HEK293 (cell line): ENCODE measurements around the gene PRKAG2.

ENCODE experiments used
- CTCF ChIA-PET: fragments of 350-600 bp; formaldehyde crosslinking; extraction: SDS; loops from one replicate; lab custom pipeline; 2021; ENCODE audit warnings: antibody characterized with exemption; lab: Yijun Ruan, JAX
- POLR2A ChIA-PET: fragments of 300-600 bp; formaldehyde crosslinking; extraction: SDS; loops from one replicate; lab custom pipeline; 2020; ENCODE audit warnings: antibody characterized with exemption, inconsistent platforms; lab: Yijun Ruan, JAX
- H3K27ac ChIP-seq: fragments of 200-500 bp; sonication (Bioruptor generic); 2 replicates; pipeline ENCODE4 v1.5.1; 2014; ENCODE audit warnings: low read depth, low read length, control low read depth, inconsistent platforms; ENCODE audit errors: extremely low read depth
- H3K36me3 ChIP-seq, 2 experiments: fragments of 200-500 bp in 1 of 2; sonication (Bioruptor generic) in 1 of 2; 1 replicate in 1 of 2; 2 replicates in 1 of 2; pipeline ENCODE4 v1.5.1; 2014 to 2017; ENCODE audit warnings: inconsistent platforms in 2 of 2, low read length in 2 of 2; ENCODE audit not compliant: control insufficient read depth in 2 of 2, insufficient read depth in 1 of 2
- H3K4me1 ChIP-seq: fragments of 200-500 bp; sonication (Bioruptor generic); 2 replicates; pipeline ENCODE4 v1.5.1; 2014; ENCODE audit warnings: mild to moderate bottlenecking, low read length, inconsistent platforms; ENCODE audit not compliant: control insufficient read depth, insufficient read depth
- H3K4me3 ChIP-seq: 2 replicates; pipeline ENCODE4 v1.5.1; 2011; ENCODE audit warnings: low read depth, mild to moderate bottlenecking, control low read depth, low read length, moderate library complexity
- H3K9me3 ChIP-seq: fragments of 200-500 bp; sonication (Bioruptor generic); 2 replicates; pipeline ENCODE4 v1.5.1; 2014; ENCODE audit warnings: low read depth, low read length, inconsistent platforms; ENCODE audit not compliant: control insufficient read depth, insufficient read depth
- EGR2 ChIP-seq: fragments of 450-650 bp; formaldehyde crosslinking; IDR thresholded peaks from 2 replicates; pipeline ENCODE4 v1.5.1; 2016; ENCODE audit warnings: low read depth, missing biosample characterization, missing genetic modification characterization
- GFI1B ChIP-seq: fragments of 450-650 bp; formaldehyde crosslinking; IDR thresholded peaks from 2 replicates; pipeline ENCODE4 v1.5.1; 2016; ENCODE audit warnings: missing biosample characterization, missing genetic modification characterization
- GLIS1 ChIP-seq: fragments of 450-650 bp; formaldehyde crosslinking; IDR thresholded peaks from 2 replicates; pipeline ENCODE4 v1.5.1; 2016; ENCODE audit warnings: missing biosample characterization, missing genetic modification characterization
- KLF1 ChIP-seq: fragments of 450-650 bp; formaldehyde crosslinking; IDR thresholded peaks from 2 replicates; pipeline ENCODE4 v1.5.1; 2016; ENCODE audit warnings: missing biosample characterization, missing genetic modification characterization
- KLF10 ChIP-seq: fragments of 450-650 bp; IDR thresholded peaks from 2 replicates; pipeline ENCODE4 v1.5.1; 2018; ENCODE audit warnings: missing biosample characterization, mild to moderate bottlenecking, missing genetic modification characterization
- MEIS1 ChIP-seq: sonication (generic); formaldehyde crosslinking; IDR thresholded peaks from 2 replicates; pipeline ENCODE4 v1.8.1; 2022; ENCODE audit warnings: missing genetic modification reagents, mild to moderate bottlenecking, borderline replicate concordance
- PRDM2 ChIP-seq: fragments of 450-650 bp; formaldehyde crosslinking; IDR thresholded peaks from 2 replicates; pipeline ENCODE4 v1.5.1; 2016; ENCODE audit warnings: missing biosample characterization, missing genetic modification characterization, borderline replicate concordance
- YY2 ChIP-seq: fragments of 450-650 bp; formaldehyde crosslinking; IDR thresholded peaks from 2 replicates; pipeline ENCODE4 v1.5.1; 2016; ENCODE audit warnings: missing biosample characterization, missing genetic modification characterization
- ZNF114 ChIP-seq: fragments of 450-650 bp; formaldehyde crosslinking; IDR thresholded peaks from 2 replicates; pipeline ENCODE4 v1.5.0; 2017; ENCODE audit warnings: missing biosample characterization, missing genetic modification characterization
- ZNF266 ChIP-seq: fragments of 450-650 bp; formaldehyde crosslinking; IDR thresholded peaks from 2 replicates; pipeline ENCODE4 v1.5.1; 2016; ENCODE audit warnings: missing biosample characterization, missing genetic modification characterization, low read depth
- ZNF521 ChIP-seq: fragments of 450-650 bp; formaldehyde crosslinking; IDR thresholded peaks from 2 replicates; pipeline ENCODE4 v1.5.1; 2017; ENCODE audit warnings: missing biosample characterization, mild to moderate bottlenecking, missing genetic modification characterization
- ZNF585B ChIP-seq: fragments of 450-650 bp; formaldehyde crosslinking; IDR thresholded peaks from 2 replicates; pipeline ENCODE4 v1.5.1; 2016; ENCODE audit warnings: missing biosample characterization, missing genetic modification characterization
- ZNF596 ChIP-seq: fragments of 450-650 bp; IDR thresholded peaks from 2 replicates; pipeline ENCODE4 v1.5.0; 2018; ENCODE audit warnings: missing biosample characterization, mild to moderate bottlenecking, missing genetic modification characterization, moderate library complexity
- ZNF623 ChIP-seq: fragments of 450-650 bp; formaldehyde crosslinking; IDR thresholded peaks from 2 replicates; pipeline ENCODE4 v1.5.1; 2016; ENCODE audit warnings: missing biosample characterization, missing genetic modification characterization
- ZNF670 ChIP-seq: fragments of 450-650 bp; formaldehyde crosslinking; IDR thresholded peaks from 2 replicates; pipeline ENCODE4 v1.5.1; 2016; ENCODE audit warnings: missing biosample characterization, missing genetic modification characterization, low read depth
- TF ChIP-seq, protein P1 (sequence below): fragments of 450-650 bp; formaldehyde crosslinking; IDR thresholded peaks from 2 replicates; pipeline ENCODE4 v1.5.1; 2016; ENCODE audit warnings: missing biosample characterization, missing genetic modification characterization
- TF ChIP-seq, protein P2 (sequence below): fragments of 450-650 bp; formaldehyde crosslinking; IDR thresholded peaks from 2 replicates; pipeline ENCODE4 v1.5.1; 2016; ENCODE audit warnings: missing biosample characterization, missing genetic modification characterization
- TF ChIP-seq, protein P3 (sequence below): fragments of 450-650 bp; formaldehyde crosslinking; IDR thresholded peaks from 2 replicates; pipeline ENCODE4 v1.5.1; 2017; ENCODE audit warnings: missing biosample characterization, missing genetic modification characterization
- TF ChIP-seq, protein P4 (sequence below): fragments of 450-650 bp; formaldehyde crosslinking; IDR thresholded peaks from 2 replicates; pipeline ENCODE4 v1.5.1; 2016; ENCODE audit warnings: missing biosample characterization, missing genetic modification characterization

Gene PRKAG2

DNA sequence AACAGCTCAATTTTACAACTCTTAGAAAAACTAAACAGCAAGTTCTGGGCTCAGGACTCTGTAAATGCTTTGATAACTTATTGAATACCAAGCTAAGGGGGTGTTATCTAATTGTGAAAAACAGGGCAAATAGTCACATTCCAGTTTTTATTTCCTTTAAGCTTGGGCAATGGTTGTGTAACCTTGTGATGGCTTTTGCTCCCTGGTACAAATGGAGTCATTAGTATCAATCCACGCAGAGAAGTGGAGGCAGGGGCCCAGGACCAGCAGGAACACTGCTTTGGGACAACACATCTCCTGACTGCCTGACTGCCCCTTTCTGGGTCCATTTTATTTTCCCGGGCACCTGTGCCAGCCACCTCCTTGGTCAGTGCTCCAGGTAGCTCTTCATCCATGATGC is 5.8 kb upstream of the PRKAG2 start (continued):
- TF ChIP-seq, protein P1, sequence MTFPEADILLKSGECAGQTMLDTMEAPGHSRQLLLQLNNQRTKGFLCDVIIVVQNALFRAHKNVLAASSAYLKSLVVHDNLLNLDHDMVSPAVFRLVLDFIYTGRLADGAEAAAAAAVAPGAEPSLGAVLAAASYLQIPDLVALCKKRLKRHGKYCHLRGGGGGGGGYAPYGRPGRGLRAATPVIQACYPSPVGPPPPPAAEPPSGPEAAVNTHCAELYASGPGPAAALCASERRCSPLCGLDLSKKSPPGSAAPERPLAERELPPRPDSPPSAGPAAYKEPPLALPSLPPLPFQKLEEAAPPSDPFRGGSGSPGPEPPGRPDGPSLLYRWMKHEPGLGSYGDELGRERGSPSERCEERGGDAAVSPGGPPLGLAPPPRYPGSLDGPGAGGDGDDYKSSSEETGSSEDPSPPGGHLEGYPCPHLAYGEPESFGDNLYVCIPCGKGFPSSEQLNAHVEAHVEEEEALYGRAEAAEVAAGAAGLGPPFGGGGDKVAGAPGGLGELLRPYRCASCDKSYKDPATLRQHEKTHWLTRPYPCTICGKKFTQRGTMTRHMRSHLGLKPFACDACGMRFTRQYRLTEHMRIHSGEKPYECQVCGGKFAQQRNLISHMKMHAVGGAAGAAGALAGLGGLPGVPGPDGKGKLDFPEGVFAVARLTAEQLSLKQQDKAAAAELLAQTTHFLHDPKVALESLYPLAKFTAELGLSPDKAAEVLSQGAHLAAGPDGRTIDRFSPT (tag by site-specific recombination): no peak
- TF ChIP-seq ZNF585B (tag by site-specific recombination) (no peak), ZNF521 (tag by site-specific recombination) (no peak)

GRCh38 chr7:151880688-151881087 is 3.8 kb upstream of the PRKAG2 start:
- Histone ChIP-seq H3K4me1 (no peaks in the 10 kb centered on the region), H3K9me3 (no peaks in the 10 kb centered on the region), H3K27ac (no peak overlapping the region), H3K4me3 (no peak overlapping the region), H3K36me3 (no peaks in the 10 kb centered on the region)
- TF ChIP-seq MEIS1 (CRISPR knock-in tag) (no peak), GLIS1 (tag by site-specific recombination) (no peak), KLF1 (tag by site-specific recombination) (no peak), PRDM2 (no peak), EGR2 (tag by site-specific recombination) (no peak), YY2 (no peak), ZNF670 (tag by site-specific recombination) (no peak)
- TF ChIP-seq, protein P2, sequence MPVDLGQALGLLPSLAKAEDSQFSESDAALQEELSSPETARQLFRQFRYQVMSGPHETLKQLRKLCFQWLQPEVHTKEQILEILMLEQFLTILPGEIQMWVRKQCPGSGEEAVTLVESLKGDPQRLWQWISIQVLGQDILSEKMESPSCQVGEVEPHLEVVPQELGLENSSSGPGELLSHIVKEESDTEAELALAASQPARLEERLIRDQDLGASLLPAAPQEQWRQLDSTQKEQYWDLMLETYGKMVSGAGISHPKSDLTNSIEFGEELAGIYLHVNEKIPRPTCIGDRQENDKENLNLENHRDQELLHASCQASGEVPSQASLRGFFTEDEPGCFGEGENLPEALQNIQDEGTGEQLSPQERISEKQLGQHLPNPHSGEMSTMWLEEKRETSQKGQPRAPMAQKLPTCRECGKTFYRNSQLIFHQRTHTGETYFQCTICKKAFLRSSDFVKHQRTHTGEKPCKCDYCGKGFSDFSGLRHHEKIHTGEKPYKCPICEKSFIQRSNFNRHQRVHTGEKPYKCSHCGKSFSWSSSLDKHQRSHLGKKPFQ (tag by site-specific recombination): no peak
- POLR2A ChIA-PET: interaction anchor here (0.6 kb wide), 1 partner anchor 627 kb away, joined by 3 read pairs; no protein-coding TSS in a partner anchor
- CTCF ChIA-PET: no interaction called here

GRCh38 chr7:151877911-151878835 is 1.3 kb upstream of the PRKAG2 start:
- no peaks in the 10 kb centered on the region for H3K4me1 ChIP-seq
- H3K4me3 ChIP-seq: no peak overlapping the region
- no peak overlapping the region for H3K27ac ChIP-seq
- H3K9me3 ChIP-seq: no peaks in the 10 kb centered on the region
- ChIA-PET POLR2A (no interaction called here), CTCF (no interaction called here)
- H3K36me3 ChIP-seq: no peaks in the 10 kb centered on the region
- TF ChIP-seq ZNF623 (tag by site-specific recombination) (no peak), GFI1B (no peak), ZNF266 (tag by site-specific recombination) (no peak), ZNF114 (no peak), ZNF596 (tag by site-specific recombination) (no peak), KLF10 (tag by site-specific recombination) (no peak)
- TF ChIP-seq, protein P3, sequence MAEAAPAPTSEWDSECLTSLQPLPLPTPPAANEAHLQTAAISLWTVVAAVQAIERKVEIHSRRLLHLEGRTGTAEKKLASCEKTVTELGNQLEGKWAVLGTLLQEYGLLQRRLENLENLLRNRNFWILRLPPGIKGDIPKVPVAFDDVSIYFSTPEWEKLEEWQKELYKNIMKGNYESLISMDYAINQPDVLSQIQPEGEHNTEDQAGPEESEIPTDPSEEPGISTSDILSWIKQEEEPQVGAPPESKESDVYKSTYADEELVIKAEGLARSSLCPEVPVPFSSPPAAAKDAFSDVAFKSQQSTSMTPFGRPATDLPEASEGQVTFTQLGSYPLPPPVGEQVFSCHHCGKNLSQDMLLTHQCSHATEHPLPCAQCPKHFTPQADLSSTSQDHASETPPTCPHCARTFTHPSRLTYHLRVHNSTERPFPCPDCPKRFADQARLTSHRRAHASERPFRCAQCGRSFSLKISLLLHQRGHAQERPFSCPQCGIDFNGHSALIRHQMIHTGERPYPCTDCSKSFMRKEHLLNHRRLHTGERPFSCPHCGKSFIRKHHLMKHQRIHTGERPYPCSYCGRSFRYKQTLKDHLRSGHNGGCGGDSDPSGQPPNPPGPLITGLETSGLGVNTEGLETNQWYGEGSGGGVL (tag by site-specific recombination): no peak
- TF ChIP-seq, protein P4, sequence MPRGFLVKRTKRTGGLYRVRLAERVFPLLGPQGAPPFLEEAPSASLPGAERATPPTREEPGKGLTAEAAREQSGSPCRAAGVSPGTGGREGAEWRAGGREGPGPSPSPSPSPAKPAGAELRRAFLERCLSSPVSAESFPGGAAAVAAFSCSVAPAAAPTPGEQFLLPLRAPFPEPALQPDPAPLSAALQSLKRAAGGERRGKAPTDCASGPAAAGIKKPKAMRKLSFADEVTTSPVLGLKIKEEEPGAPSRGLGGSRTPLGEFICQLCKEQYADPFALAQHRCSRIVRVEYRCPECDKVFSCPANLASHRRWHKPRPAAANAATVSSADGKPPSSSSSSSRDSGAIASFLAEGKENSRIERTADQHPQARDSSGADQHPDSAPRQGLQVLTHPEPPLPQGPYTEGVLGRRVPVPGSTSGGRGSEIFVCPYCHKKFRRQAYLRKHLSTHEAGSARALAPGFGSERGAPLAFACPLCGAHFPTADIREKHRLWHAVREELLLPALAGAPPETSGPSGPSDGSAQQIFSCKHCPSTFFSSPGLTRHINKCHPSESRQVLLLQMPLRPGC (tag by site-specific recombination): no peak
